Stimulated activated CD8-positive, alpha-beta memory T cell treated with anti-CD3 and anti-CD28 coated beads, Interleukin-15, amount 100 ng/mL, for 4 hours (primary cell): ENCODE measurements around the gene PRKCI.
"Not testable (repeated sequence)": the region's sequence is repeated elsewhere in the genome, so short reads cannot be mapped to it uniquely, and the experiment has no call there.

ENCODE experiments used
- DNase-seq, 2 donors: peaks; one replicate each; pipeline ENCODE4 v3.0.0-alpha.2; 2020; ENCODE audit warnings: low read depth in 2 of 2

Gene PRKCI

DNA sequence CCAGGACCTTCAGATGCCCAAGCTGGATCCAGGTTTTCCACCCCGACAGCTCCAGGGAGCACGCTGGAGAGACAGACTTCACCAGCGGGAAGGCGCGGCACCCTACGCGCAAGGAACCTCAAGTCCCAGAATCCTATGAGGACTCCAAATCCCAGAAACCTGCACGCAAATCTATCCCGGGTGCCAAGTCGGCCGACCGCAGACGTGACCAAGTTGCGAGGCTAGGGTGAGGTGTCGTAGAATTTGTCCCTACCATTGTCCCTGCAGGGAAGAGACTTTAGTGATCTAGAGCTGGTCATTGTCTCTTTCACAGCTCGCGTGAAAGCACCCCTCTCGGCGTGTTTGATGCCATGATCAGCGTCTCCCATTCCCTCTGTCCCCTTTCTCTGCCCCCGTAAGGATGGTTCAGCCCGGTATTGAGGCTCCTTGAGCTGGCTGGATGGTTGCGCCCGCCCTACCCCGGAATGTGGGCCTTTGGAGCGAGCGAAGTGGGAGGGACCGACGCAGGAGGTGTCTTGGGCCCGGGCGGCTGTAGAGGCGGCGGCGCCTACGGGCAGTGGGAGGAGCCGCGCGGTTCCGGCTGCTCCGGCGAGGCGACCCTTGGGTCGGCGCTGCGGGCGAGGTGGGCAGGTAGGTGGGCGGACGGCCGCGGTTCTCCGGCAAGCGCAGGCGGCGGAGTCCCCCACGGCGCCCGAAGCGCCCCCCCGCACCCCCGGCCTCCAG lies at the start of gene PRKCI:
Gene PRKCI (plus strand): TSS at position 501 of the 723 bp plus-strand sequence. CDS start 246 bp downstream, outside the sequence.
- peak; percentile 66 to 67 for DNase-seq

DNA sequence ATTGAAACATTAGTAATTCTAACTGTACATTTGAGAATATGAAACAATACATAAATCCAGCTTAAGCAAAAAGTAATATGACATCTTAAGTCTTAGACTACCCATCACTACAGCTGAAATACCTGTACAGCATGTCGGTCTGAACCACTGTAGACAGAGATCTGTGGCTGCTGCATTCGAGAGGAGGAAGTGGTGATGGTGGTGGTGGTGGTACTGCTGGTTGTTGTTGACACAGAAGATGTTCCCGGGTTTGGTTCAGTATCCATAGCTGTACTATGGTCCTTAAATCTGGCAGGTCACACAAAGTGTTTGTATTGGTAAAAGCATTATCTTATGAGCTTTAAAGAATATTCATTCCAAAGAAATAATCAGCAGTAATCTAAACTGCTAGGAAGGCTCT lies 43.6 kb upstream of the PRKCI start:
- no peak for DNase-seq

DNA sequence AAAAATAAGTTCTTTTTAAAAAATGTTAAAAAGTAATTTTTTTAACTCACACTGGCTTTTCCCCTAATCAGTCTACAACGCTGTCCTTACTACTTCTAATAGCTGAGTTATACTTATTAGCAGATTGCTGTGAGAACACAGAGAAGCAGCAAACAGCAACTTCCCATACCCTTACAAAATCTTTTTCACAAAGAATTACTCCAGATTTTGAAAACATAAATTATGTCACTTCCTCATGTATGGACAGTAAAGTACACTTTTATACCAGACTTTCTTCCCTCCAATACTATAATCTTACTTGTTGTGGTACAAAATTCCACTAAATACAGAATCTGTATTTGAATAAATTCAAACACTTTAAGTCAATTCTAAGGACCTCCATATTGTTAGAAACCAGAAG lies 42.8 kb upstream of the PRKCI start:
- no peak for DNase-seq

GRCh38 chr3:170180079-170180907 lies 41.9 kb upstream of the PRKCI start:
- DNase-seq, result no peak

- peak; percentile 87 to 89 for DNase-seq
Observed at GRCh38 chr3:170180908-170181885, 41.0 kb upstream of the PRKCI start, which contains the start of gene PHC3. Gene PHC3 (minus strand): TSS chr3:170181733. CDS start chr3:170181715, 18 bp downstream.

DNA sequence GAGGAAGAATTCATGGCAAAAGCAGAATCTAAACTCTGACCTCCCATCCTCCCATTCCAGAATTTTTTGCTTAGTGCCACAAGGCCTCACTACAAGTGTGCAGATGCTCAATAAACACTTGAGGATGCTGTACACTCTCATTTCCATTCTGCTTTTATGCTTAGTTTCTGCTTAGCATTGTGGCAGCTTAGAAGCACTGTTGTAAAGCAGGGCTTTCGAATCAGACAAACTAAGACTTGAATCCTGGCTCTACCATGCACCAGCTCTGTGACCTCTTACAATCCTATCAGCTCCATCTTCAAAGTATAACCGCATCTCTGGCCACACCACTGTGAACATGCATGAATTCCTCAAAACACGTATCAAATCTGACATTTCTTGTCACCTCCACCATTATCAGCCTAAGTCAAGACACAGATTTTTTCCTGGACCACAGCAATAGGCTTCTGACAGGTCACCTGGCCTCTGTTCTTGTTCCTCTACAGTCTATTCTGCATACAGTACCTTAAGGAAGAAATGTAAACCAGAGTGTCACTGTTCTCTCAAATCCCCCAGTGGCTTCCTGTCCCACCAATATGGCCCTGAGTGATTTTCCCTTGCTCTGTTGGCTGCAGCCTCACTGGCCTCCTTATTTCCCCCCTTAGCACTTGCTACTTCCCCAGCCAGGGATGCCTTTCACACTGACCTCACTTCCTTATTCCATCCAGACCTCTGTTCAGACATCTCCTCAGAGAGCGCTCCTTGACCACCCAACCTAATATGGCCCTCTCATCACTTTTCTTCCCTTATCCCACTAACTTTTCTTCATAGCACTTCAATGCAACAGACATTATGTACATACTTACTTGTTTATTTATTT lies 32.6 kb upstream of the PRKCI start:
- DNase-seq, result no peak

GRCh38 chr3:170195759-170196158 lies 26.5 kb upstream of the PRKCI start:
- not testable (repeated sequence) for DNase-seq

- no peak for DNase-seq
Observed at GRCh38 chr3:170196833-170197232, 25.4 kb upstream of the PRKCI start.

DNA sequence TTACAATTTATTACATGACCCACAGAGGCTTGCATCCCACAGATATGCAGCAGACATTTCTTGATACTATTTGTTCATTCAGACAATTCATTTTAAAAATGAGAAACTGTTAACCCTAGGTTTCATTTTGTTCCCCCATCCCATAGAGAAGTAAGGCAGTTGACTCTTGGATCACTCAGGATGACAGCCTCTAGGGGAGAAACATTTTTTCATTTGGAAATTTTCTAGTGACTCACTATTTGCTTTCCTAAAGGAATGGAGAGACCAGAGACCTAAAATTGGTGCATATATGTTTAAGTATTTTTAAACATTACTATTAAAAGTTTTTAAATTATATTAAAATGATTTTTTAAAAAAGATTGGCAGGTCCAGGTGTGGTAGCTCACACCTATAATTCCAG lies 21.2 kb upstream of the PRKCI start:
- no peak for DNase-seq

DNA sequence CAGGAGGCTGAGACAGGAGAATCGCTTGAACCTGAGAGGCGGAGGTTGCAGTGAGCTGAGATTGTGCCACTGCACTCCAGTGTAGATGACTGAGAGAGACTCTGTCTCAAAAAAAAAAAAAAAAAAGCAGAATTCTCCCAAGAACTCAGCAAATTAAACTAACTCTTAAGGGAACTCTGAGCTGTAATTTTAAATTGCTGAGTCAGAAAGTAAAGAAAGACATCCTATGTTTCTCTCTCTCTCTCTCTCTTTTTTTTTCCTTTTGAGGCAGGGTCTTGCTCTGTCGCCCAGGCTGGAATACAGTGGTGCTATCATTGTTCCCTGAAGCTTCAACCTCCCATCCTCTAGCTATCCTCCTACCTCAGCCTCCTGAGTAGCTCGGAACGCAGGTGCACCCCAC lies 20.7 kb upstream of the PRKCI start:
- no peak for DNase-seq

- DNase-seq, result no peak
Observed at GRCh38 chr3:170203457-170203856, 18.8 kb upstream of the PRKCI start.

DNA sequence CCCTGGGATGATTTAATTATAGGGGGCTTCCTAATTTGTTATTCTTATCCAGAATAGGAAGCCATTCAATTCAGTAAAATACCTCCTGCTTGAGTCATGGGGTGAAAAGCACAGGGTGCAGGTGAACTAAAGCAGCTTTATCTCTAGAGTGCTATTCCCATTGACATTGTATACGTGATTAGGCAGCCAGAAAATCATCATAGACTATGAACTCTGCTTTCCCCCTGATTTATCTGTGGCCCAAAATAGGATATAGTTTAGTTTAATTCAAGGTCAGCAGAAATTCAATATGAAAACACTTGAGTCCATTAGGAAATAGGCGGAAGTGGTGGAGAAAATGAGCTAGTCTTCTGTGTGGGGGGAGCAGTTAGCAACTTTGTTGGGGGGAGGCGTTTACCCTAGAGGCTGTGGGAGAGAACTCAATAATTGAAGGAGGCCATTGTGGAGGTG lies 18.2 kb upstream of the PRKCI start:
- no peak for DNase-seq

DNA sequence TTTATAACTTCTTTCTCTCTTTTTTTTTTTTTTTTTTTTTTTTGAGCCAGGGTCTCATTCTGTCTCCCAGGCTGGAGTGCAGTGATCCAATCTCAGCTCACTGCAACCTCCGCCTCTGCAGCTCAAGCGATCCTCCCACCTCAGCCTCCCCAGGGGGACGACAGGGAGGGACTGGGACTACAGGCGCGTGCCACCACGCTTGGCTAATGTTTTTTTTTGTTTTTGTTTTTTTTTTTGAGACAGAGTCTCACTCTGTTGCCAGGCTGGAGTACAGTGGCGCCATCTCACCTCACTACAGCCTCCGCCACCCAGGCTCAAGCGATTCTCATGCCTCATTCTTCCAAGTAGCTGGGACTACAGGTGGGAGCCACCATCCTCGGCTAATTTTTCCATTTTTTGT lies 17.7 kb upstream of the PRKCI start:
- no peak for DNase-seq

DNA sequence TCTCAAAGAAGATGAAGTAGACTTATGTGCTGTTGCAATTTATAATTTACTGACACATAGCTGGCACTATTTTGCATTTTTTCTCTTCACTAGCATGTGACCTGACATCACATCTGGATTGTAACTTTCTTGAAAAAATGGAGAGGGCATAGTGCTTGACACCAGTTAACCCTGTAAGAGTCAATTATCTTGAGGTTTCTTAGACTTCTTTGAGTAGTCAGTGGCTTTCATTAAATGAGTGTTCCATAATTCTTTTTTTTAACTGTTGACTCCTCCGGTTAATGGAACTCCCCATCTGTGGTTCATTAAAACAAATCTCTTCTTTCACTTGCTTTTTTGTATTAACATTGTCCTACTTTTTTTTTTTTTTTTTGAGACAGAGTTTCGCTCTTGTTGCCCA lies 16.9 kb upstream of the PRKCI start:
- DNase-seq, result no peak

DNA sequence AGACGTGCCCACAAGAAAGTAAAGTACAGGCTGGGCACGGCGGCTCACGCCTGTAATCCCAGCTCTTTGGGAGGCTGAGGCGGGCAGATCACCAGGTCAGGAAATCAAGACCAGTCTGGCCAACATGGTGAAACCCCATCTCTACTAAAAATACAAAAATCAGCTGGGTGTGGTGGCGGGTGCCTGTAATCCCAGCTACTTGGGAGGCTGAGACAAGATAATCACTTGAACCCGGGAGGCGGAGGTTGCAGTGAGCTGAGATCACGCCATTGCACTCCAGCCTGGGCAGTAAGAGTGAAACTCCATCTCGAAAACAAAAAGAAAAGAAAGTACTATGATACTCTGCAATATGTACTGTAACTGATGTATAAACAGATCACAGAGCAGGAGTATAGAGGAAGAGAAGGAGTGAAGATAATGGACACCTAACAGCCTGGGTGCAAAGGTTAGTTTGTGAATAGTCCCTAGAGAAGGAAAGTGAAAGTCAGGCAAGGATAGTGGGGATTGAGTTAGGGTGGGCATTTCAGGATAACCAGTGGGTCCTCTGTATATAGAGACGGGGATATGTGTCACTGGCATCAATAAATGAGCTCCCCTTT lies 16.0 kb upstream of the PRKCI start:
- not testable (repeated sequence) for DNase-seq

DNA sequence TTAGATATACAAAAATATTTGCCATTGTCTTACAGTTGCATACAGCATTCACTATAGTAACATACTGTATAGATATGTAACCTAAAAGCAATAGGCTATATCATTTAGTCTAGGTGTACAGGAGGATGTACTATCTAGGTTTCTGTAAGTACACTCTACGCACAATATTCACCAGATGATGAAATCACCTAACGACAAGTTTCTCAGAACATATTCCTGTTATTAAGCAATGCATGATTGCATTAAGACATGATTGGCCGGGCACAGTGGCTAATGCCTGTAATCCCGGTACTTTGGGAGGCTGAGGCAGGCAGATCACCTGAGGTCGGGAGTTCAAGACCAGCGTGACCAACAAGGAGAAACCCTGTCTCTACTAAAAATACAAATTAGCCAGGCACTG lies 14.5 kb upstream of the PRKCI start:
- DNase-seq, result no peak

DNA sequence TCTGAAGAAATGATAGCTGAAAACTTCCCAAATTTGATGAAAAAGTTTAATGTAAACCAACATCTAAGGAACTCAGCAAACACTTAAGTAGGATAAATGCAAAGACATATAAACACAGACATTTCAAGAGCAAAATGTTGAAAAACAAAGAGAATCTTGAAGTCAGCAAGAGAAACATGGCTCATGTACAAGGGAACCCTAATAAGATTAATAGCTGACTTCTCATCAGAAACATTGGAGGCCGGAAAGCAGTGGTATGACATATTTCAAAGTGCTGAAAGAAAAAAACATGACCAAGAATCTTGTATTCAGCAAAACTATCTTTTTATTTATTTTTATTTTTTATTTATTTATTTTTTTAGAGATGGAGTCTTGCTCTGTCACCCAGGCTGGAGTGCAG lies 10.6 kb upstream of the PRKCI start:
- DNase-seq, result no peak

DNA sequence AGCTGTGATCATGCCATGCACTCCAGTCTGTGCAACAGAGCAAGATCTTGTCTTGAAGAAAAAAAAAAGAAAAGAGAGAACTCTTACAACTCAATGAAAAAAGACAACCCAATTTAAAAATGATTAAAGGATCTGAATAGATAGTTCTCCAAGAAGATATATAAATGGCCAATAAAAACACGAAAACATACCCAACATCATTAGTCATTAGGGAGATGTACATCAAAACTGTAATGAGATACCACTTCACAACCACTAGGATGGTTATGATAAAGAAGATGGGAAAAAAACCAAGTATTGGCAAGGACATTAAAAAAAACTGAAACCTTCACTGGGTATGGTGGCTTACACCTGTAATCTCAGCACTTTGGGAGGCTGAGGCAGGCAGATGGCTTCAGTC lies 2.4 kb upstream of the PRKCI start:
- DNase-seq, result no peak

GRCh38 chr3:170220871-170221270 lies 1.4 kb upstream of the PRKCI start:
- DNase-seq, result no peak
